Breast epithelium (tissue), 4 donors: ENCODE measurements around the gene MAPKAP1. TPM values are rescaled to one million over a fixed set of nuclear protein-coding genes. Genes with fewer than 3 reads are reported as not detected.

ENCODE experiments used
- DNase-seq, 2 donors: peaks; one replicate each; pipeline ENCODE4 v3.0.0-alpha.2; 2019; ENCODE audit warnings: low spot score in 2 of 2
- H3K27ac ChIP-seq, 2 donors: fragments of 200-600 bp; sonication (generic) in 1 of 2; one replicate each; pipeline ENCODE4 v1.5.1; 2016 to 2019; ENCODE audit warnings: mild to moderate bottlenecking in 1 of 2
- H3K27me3 ChIP-seq, 2 donors: fragments of 200-600 bp; sonication (generic) in 1 of 2; one replicate each; pipeline versions ENCODE4 v1.5.1 to v1.6.0; 2017 to 2019; ENCODE audit warnings: control low read depth in 1 of 2, mild to moderate bottlenecking in 1 of 2
- H3K36me3 ChIP-seq: fragments of 200-600 bp; one replicate; pipeline ENCODE4 v1.5.1; 2019
- H3K4me1 ChIP-seq, 2 donors: fragments of 200-600 bp; sonication (generic); one replicate each; pipeline ENCODE4 v1.5.1; 2016 to 2019; ENCODE audit warnings: control low read depth in 1 of 2
- H3K4me3 ChIP-seq, 3 donors: fragments of 200-600 bp; sonication (generic); 1 replicate in 2 of 3; 2 replicates in 1 of 3; pipeline ENCODE4 v1.5.1; 2016 to 2019; ENCODE audit warnings: mild to moderate bottlenecking in 3 of 3, moderate library complexity in 2 of 3
- H3K9me3 ChIP-seq, 2 donors: fragments of 200-600 bp; sonication (generic) in 1 of 2; one replicate each; pipeline ENCODE4 v1.5.1; 2016 to 2019; ENCODE audit warnings: control low read depth in 1 of 2
- POLR2A ChIP-seq: fragments of 450-650 bp; IDR thresholded peaks from one replicate; pipeline ENCODE4 v1.6.1; 2016; ENCODE audit warnings: antibody characterized with exemption, mild to moderate bottlenecking, moderate library complexity
- POLR2AphosphoS5 ChIP-seq, 3 donors: sonication (generic); formaldehyde crosslinking; IDR thresholded peaks; one replicate each; pipeline ENCODE4 v1.6.1; 2017; ENCODE audit warnings: antibody characterized with exemption in 3 of 3
- intact Hi-C: fragments of 100-400 bp; cut with DNase I; formaldehyde crosslinking; loops from one replicate; pipeline ENCODE4 v1.15.1; 2023; ENCODE audit warnings: low total_unique reads
- total RNA-seq, 3 donors: library from RNA; depleted of rRNA; stranded (reverse); fragments of >200 nt; gene quantifications; one replicate each; pipeline ENCODE4 v1.1.0, GENCODE V29; 2016
- TF ChIP-seq, protein P1 (sequence below), 3 donors: fragments of 450-650 bp; IDR thresholded peaks; one replicate each; pipeline ENCODE4 v1.5.1; 2016 to 2017; ENCODE audit warnings: antibody characterized with exemption in 3 of 3, mild to moderate bottlenecking in 3 of 3, moderate library complexity in 3 of 3

Gene MAPKAP1
- total RNA-seq, 3 donors from 2014 or later, result 61.3 to 81.9 (median 78.6) TPM

DNA sequence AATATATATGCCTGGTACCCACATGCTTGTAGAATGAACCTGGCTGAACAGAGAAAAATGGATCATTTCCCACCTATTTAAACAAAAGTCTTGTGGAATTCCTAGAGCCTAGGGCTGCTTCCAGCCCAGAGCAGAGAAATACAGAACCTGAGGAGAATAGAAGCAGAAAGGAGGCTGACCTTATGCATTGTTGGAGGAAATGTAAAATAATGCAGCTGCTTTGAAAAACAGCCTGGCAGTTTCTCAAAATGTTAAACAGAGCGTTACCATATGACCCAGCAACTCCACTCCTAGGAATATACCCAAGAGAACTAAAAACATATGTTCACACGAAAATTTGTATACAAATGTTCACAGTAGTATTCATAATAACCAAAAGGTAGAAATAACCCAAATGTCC is 15.1 kb downstream of the MAPKAP1 start:
- Histone ChIP-seq H3K4me3 (no peak overlapping the region), H3K27me3 (no peaks in the 10 kb centered on the region), H3K36me3 (no peaks in the 10 kb centered on the region), H3K9me3 (no peaks in the 10 kb centered on the region), H3K4me1 (no peaks in the 10 kb centered on the region), H3K27ac (no peak overlapping the region)
- DNase-seq, result no peak
- TF ChIP-seq POLR2A (no peak), POLR2AphosphoS5 (IDR thresholded peaks at IDR 0.05) (no peak)
- TF ChIP-seq, protein P1, sequence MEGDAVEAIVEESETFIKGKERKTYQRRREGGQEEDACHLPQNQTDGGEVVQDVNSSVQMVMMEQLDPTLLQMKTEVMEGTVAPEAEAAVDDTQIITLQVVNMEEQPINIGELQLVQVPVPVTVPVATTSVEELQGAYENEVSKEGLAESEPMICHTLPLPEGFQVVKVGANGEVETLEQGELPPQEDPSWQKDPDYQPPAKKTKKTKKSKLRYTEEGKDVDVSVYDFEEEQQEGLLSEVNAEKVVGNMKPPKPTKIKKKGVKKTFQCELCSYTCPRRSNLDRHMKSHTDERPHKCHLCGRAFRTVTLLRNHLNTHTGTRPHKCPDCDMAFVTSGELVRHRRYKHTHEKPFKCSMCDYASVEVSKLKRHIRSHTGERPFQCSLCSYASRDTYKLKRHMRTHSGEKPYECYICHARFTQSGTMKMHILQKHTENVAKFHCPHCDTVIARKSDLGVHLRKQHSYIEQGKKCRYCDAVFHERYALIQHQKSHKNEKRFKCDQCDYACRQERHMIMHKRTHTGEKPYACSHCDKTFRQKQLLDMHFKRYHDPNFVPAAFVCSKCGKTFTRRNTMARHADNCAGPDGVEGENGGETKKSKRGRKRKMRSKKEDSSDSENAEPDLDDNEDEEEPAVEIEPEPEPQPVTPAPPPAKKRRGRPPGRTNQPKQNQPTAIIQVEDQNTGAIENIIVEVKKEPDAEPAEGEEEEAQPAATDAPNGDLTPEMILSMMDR (IDR thresholded peaks at IDR 0.05), result no peak
- intact Hi-C loops, result no loop called here

DNA sequence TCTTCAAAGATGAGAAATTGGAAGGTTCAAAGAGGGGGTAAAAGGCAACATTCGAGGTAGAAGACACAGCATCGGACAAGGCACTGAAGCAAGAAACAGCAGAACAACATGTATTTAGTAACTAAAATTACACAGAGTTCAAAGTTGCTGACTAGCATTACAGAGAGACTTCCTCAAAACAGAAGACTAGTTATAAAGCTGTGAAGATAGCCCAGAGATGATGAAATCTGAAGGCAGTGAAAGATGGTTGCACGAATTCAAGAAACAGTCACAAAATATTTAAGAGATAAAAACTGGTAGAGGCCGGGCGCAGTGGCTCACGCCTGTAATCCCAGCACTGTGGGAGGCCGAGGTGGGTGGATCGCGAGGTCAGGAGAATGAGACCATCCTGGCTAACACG is 16.3 kb downstream of the MAPKAP1 start:
- Histone ChIP-seq H3K27me3 (no peaks in the 10 kb centered on the region), H3K4me1 (no peaks in the 10 kb centered on the region), H3K4me3 (no peak overlapping the region), H3K9me3 (no peaks in the 10 kb centered on the region), H3K27ac (no peak overlapping the region), H3K36me3 (no peaks in the 10 kb centered on the region)
- DNase-seq, result no peak
- TF ChIP-seq, protein P1 (IDR thresholded peaks at IDR 0.05), result no peak
- no peak for TF ChIP-seq POLR2AphosphoS5 (IDR thresholded peaks at IDR 0.05)
- no peak for TF ChIP-seq POLR2A
- intact Hi-C loops, result no loop called here

DNA sequence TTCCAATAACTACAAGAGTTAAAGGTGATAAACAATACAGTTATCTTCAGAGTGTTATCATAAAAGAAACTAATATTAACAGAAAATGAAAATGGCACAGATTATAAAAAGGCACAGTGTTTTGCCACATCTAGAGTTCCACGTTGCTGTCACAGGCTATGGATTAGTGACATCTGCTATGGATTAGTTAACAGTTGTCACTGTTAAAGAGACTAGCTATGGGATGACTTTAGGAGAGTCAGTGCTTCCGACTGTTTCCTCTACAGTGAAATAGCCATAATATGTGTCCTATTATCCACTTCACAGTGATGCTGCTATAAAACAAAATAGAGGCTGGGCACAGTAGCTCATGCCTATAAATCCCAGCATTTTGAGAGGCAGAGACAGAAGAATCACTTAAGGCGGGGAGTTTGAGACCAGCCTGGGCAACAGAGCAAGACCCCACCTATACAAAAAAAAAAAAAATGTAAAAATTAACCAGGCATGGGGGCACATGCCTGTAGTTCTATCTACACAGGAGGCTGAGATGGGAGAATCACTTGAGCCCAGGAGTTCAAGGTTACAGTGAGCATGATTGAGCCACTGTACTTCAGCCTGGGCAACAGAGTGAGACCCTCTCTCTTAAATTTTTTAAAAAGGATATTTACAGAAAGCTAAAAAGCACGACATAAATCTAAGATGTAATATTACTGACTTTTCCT is 19.7 kb downstream of the MAPKAP1 start:
- no peak for DNase-seq
- Histone ChIP-seq H3K4me1 (no peaks in the 10 kb centered on the region), H3K4me3 (no peak overlapping the region), H3K27ac (no peak overlapping the region), H3K36me3 (no peaks in the 10 kb centered on the region), H3K27me3 (no peaks in the 10 kb centered on the region), H3K9me3 (no peaks in the 10 kb centered on the region)
- TF ChIP-seq POLR2AphosphoS5 (IDR thresholded peaks at IDR 0.05) (no peak), POLR2A (no peak)
- TF ChIP-seq, protein P1 (IDR thresholded peaks at IDR 0.05), result no peak
- intact Hi-C loops, result no loop called here

DNA sequence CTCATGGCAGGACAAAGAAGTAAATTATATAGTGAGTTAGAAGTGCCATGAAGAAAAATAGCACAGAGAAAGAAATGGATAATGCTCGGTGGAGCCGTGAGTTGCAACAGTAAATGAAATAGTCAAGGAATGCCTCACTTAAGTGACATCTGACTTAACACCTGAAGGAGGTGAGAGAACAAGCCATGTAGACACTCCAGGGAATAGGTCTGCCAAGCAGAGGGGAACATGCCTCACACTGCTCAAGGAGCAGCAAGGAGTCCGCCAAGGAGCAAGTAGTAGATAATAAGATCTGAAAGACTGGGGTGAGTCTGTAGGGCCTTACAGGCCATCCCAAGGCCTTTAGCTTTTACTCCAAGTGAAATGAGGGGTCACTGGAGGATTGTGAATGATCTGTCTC is 21.8 kb downstream of the MAPKAP1 start:
- no peak overlapping the region for H3K27ac ChIP-seq
- H3K36me3 ChIP-seq, result no peaks in the 10 kb centered on the region
- no peak for DNase-seq
- H3K4me3 ChIP-seq, result no peak overlapping the region
- no peaks in the 10 kb centered on the region for H3K27me3 ChIP-seq
- TF ChIP-seq POLR2A (no peak), POLR2AphosphoS5 (IDR thresholded peaks at IDR 0.05) (no peak)
- TF ChIP-seq, protein P1 (IDR thresholded peaks at IDR 0.05), result no peak
- intact Hi-C loops, result no loop called here
- H3K9me3 ChIP-seq, result no peaks in the 10 kb centered on the region
- H3K4me1 ChIP-seq, result no peaks in the 10 kb centered on the region

DNA sequence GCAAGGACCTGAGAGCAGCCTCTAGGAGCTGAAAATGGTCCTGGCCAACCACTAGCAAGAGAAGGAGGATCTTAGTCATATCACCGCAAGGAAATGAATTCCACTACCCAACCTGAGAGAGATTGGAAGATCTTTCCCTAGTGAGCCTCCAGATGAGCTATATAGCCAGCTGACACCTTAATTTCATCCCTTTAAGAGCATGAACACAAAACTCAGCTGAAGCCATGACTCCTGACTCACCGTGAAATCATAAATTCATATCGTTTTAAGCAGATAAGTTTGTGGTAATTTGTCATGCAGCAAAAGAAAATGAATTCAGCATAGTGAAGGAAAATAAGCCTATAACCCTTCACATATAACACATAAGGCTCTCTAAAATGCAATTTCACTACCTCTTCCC is 23.5 kb downstream of the MAPKAP1 start:
- H3K4me3 ChIP-seq, result no peak overlapping the region
- intact Hi-C loops, result no loop called here
- H3K27me3 ChIP-seq, result no peaks in the 10 kb centered on the region
- H3K36me3 ChIP-seq, result no peaks in the 10 kb centered on the region
- H3K27ac ChIP-seq, result no peak overlapping the region
- DNase-seq, result no peak
- H3K9me3 ChIP-seq, result no peaks in the 10 kb centered on the region
- TF ChIP-seq, protein P1 (IDR thresholded peaks at IDR 0.05), result no peak
- no peak for TF ChIP-seq POLR2AphosphoS5 (IDR thresholded peaks at IDR 0.05)
- no peak for TF ChIP-seq POLR2A
- H3K4me1 ChIP-seq, result no peaks in the 10 kb centered on the region
